Sigmoid colon (tissue), 7 donors: Measurements from ENCODE around the gene LAGE3. TPM values are rescaled to one million over a fixed set of nuclear protein-coding genes. Genes with fewer than 3 reads are reported as not detected.

Source experiments
- DNase-seq: peaks from one replicate; pipeline ENCODE4 v3.0.0-alpha.2; 2019
- H3K27ac ChIP-seq, 4 donors: fragments of 200-600 bp; sonication (generic); one replicate each; pipeline ENCODE4 v1.5.1; 2016 to 2019; ENCODE audit warnings: mild to moderate bottlenecking in 1 of 4
- H3K27me3 ChIP-seq, 3 donors: fragments of 200-600 bp; sonication (generic); one replicate each; pipeline ENCODE4 v1.5.1; 2019; ENCODE audit warnings: mild to moderate bottlenecking in 1 of 3
- H3K36me3 ChIP-seq, 4 donors: fragments of 200-600 bp; sonication (generic); one replicate each; pipeline ENCODE4 v1.5.1; 2016 to 2019
- H3K4me1 ChIP-seq, 4 donors: fragments of 200-600 bp; sonication (generic); one replicate each; pipeline ENCODE4 v1.5.1; 2017 to 2019
- H3K4me3 ChIP-seq, 4 donors: fragments of 200-600 bp; sonication (generic); one replicate each; pipeline ENCODE4 v1.5.1; 2017 to 2019; ENCODE audit warnings: mild to moderate bottlenecking in 2 of 4, moderate library complexity in 1 of 4
- H3K9me3 ChIP-seq, 4 donors: fragments of 200-600 bp in 3 of 4; sonication (generic) in 3 of 4; one replicate each; pipeline versions ENCODE4 v1.5.1 to v1.6.1; 2013 to 2019
- CTCF ChIP-seq, 4 experiments: fragments of 450-650 bp in 3 of 4; fragments of 200-600 bp in 1 of 4; IDR thresholded peaks; one replicate each; pipeline ENCODE4 v1.5.1; 2016 to 2019; ENCODE audit warnings: antibody characterized with exemption in 4 of 4, mild to moderate bottlenecking in 3 of 4, moderate library complexity in 2 of 4
- EP300 ChIP-seq, 4 donors: sonication (generic); formaldehyde crosslinking; IDR thresholded peaks; one replicate each; pipeline ENCODE4 v1.6.1; 2017; ENCODE audit warnings: antibody characterized with exemption in 4 of 4
- POLR2A ChIP-seq, 2 donors: fragments of 450-650 bp; IDR thresholded peaks; one replicate each; pipeline ENCODE4 v1.6.1; 2016; ENCODE audit warnings: antibody characterized with exemption in 2 of 2, mild to moderate bottlenecking in 2 of 2, moderate library complexity in 2 of 2
- POLR2AphosphoS5 ChIP-seq, 4 donors: sonication (generic); formaldehyde crosslinking; IDR thresholded peaks; one replicate each; pipeline ENCODE4 v1.6.1; 2017; ENCODE audit warnings: antibody characterized with exemption in 4 of 4
- WGBS, 2 donors: extraction: QIAGEN DNeasy Blood & Tissue Kit; methylation state at CpG; one replicate each; pipeline ENCODE4 v1.1.7; 2013; 5-methylcytosine and 5-hydroxymethylcytosine counted together
- intact Hi-C: fragments of 100-400 bp; cut with DNase I; formaldehyde crosslinking; loops from one replicate; pipeline ENCODE4 v1.15.1; 2023
- polyA plus RNA-seq, 3 donors: library from polyadenylated mRNA; stranded (reverse); fragments of 200-250 nt; gene quantifications; one replicate each; pipeline ENCODE4 v1.2.3, GENCODE V29; 2013
- total RNA-seq, 4 donors: library from RNA; depleted of rRNA; stranded (reverse); fragments of >200 nt; gene quantifications; one replicate each; pipeline ENCODE4 v1.1.0, GENCODE V29; 2016
- donor health status: healthy with polysubstance abuse.
- donor health status: Bipolar disorder and iron deficiency.
- donor health status: healthy.

Gene LAGE3
- total and polyA plus RNA-seq, 7 donors: 12.7 to 32.7 (median 21.6) TPM

GRCh38 chrX:154460326-154460725 is 18.8 kb downstream of the LAGE3 start:
- 93 to 95% methylated on average over 26 of the region's 26 CpGs for WGBS, 2 donors

GRCh38 chrX:154459832-154460231 is 19.2 kb downstream of the LAGE3 start:
- WGBS, 2 donors: 65 to 66% methylated on average over 14 of the region's 14 CpGs
- DNase-seq: no peak

More at GRCh38 chrX:154460326-154460725, 18.8 kb downstream of the LAGE3 start:
- Histone ChIP-seq H3K4me1 (peaks cover 0 to 15% (median 11%) of the 10 kb centered on the region in 4 donors), H3K9me3 (no peaks in the 10 kb centered on the region), H3K4me3 (no peak overlapping the region), H3K36me3 (peaks cover 0 to 14% (median 0%) of the 10 kb centered on the region in 4 donors), H3K27me3 (no peaks in the 10 kb centered on the region), H3K27ac (peak overlapping the region in 1 of 4 donors; percentile 74)
- DNase-seq: no peak
- no peak for TF ChIP-seq CTCF (IDR thresholded peaks at IDR 0.05)
- no peak for TF ChIP-seq POLR2AphosphoS5 (IDR thresholded peaks at IDR 0.05)
- no peak for TF ChIP-seq POLR2A (IDR thresholded peaks at IDR 0.05)
- no peak for TF ChIP-seq EP300 (IDR thresholded peaks at IDR 0.05)
- intact Hi-C loops: no loop called here

GRCh38 chrX:154458954-154459778 is 19.9 kb downstream of the LAGE3 start:
- Histone ChIP-seq H3K4me3 (peak overlapping the region; percentile 43 to 76 (median 63)), H3K36me3 (peaks cover 0 to 8% (median 0%) of the 10 kb centered on the region in 4 donors), H3K9me3 (no peaks in the 10 kb centered on the region), H3K27me3 (no peaks in the 10 kb centered on the region), H3K4me1 (peaks cover 0 to 15% (median 11%) of the 10 kb centered on the region in 4 donors), H3K27ac (peak overlapping the region; percentile 66 to 76 (median 73))
- DNase-seq: no peak
- no peak for TF ChIP-seq CTCF (IDR thresholded peaks at IDR 0.05)
- TF ChIP-seq EP300 (IDR thresholded peaks at IDR 0.05): no peak
- no peak for TF ChIP-seq POLR2A (IDR thresholded peaks at IDR 0.05)
- TF ChIP-seq POLR2AphosphoS5 (IDR thresholded peaks at IDR 0.05): no peak
- WGBS, 2 donors: 28 to 35% methylated on average over 15 of the region's 15 CpGs
- intact Hi-C loops: loop anchor here (2.0 kb wide), 1 partner anchor 18 kb away; no protein-coding TSS in a partner anchor

More at GRCh38 chrX:154459832-154460231, 19.2 kb downstream of the LAGE3 start:
- Histone ChIP-seq H3K27me3 (no peaks in the 10 kb centered on the region), H3K4me1 (peaks cover 0 to 15% (median 11%) of the 10 kb centered on the region in 4 donors), H3K4me3 (peak overlapping the region in 3 of 4 donors; percentile 59 to 76 (median 67)), H3K27ac (peak overlapping the region in 3 of 4 donors; percentile 72 to 76 (median 74)), H3K36me3 (peaks cover 0 to 14% (median 0%) of the 10 kb centered on the region in 4 donors), H3K9me3 (no peaks in the 10 kb centered on the region)
- TF ChIP-seq CTCF (IDR thresholded peaks at IDR 0.05) (no peak), EP300 (IDR thresholded peaks at IDR 0.05) (no peak), POLR2A (IDR thresholded peaks at IDR 0.05) (no peak), POLR2AphosphoS5 (IDR thresholded peaks at IDR 0.05) (no peak)
- intact Hi-C loops: loop anchor here (2.0 kb wide), 1 partner anchor 17 kb away; no protein-coding TSS in a partner anchor

GRCh38 chrX:154458116-154458953 is 20.7 kb downstream of the LAGE3 start, which contains the start of gene PLXNA3:
Gene PLXNA3 (plus strand): TSS chrX:154458281. CDS start chrX:154460184, 1,903 bp downstream.
- WGBS, 2 donors: 0% methylated on average over 88 of the region's 88 CpGs
- DNase-seq: no peak
- TF ChIP-seq CTCF (IDR thresholded peaks at IDR 0.05): no peak
- peak in 3 of 4 donors; percentile 26 to 45 (median 43) for TF ChIP-seq POLR2AphosphoS5 (IDR thresholded peaks at IDR 0.05)
- Histone ChIP-seq H3K27ac (peak within 1 kb of the TSS; percentile 66 to 76 (median 73)), H3K36me3 (peaks cover 0 to 4% (median 0%) of the 10 kb centered on the region in 4 donors), H3K9me3 (no peaks in the 10 kb centered on the region), H3K4me3 (peak within 1 kb of the TSS; percentile 43 to 76 (median 63)), H3K4me1 (peaks cover 0 to 15% (median 11%) of the 10 kb centered on the region in 4 donors), H3K27me3 (no peaks in the 10 kb centered on the region)
- intact Hi-C loops: loop anchor here (2.0 kb wide), 1 partner anchor 18 kb away; no protein-coding TSS in a partner anchor
